K562 (cell line): ENCODE results near the gene IL11. TPM values are rescaled to one million over a fixed set of nuclear protein-coding genes. Genes with fewer than 3 reads are reported as not detected.

Experiments
- DIDO1 ChIP-seq: fragments of 450-650 bp; IDR thresholded peaks from 2 replicates; pipeline ENCODE4 v1.6.1; 2016; ENCODE audit warnings: low read depth, missing biosample characterization, missing genetic modification characterization
- GABPB2 ChIP-seq: fragments of 250-450 bp; sonication (Bioruptor Pico); conservative IDR thresholded peaks from 2 replicates; pipeline ENCODE4 v1.5.1; 2021; ENCODE audit warnings: mild to moderate bottlenecking
- HNRNPLL ChIP-seq: fragments of 200-400 bp; formaldehyde crosslinking; IDR thresholded peaks from 2 replicates; pipeline ENCODE4 v1.6.1; 2017; ENCODE audit warnings: low read length, low read depth, mild to moderate bottlenecking; ENCODE audit not compliant: poor library complexity, severe bottlenecking
- MBD2 ChIP-seq: sonication (generic); IDR thresholded peaks from 2 replicates; pipeline ENCODE4 v1.6.1; 2016; ENCODE audit warnings: low read depth, borderline replicate concordance
- MTA2 ChIP-seq: fragments of 450-650 bp; IDR thresholded peaks from 2 replicates; pipeline ENCODE4 v1.6.1; 2016; ENCODE audit warnings: low read depth
- NFRKB ChIP-seq: fragments of 450-650 bp; IDR thresholded peaks from 2 replicates; pipeline ENCODE4 v1.6.1; 2016; ENCODE audit warnings: low read depth
- POLR3G ChIP-seq: IDR thresholded peaks from 2 replicates; pipeline ENCODE4 v1.6.1; 2011; ENCODE audit not compliant: insufficient read length, insufficient replicate concordance; ENCODE audit errors: extremely low read depth
- RBFOX2 ChIP-seq: fragments of 200-400 bp; formaldehyde crosslinking; IDR thresholded peaks from 2 replicates; pipeline ENCODE4 v1.6.1; 2017; ENCODE audit warnings: low read depth, mild to moderate bottlenecking, low read length, moderate library complexity
- SMARCE1 ChIP-seq: fragments of 450-650 bp; IDR thresholded peaks from 2 replicates; pipeline ENCODE4 v1.7.1; 2016; ENCODE audit warnings: mild to moderate bottlenecking
- SP2 ChIP-seq: IDR thresholded peaks from 2 replicates; pipeline ENCODE4 v1.6.1; 2011; ENCODE audit warnings: mild to moderate bottlenecking, low read depth, low read length, moderate library complexity; ENCODE audit not compliant: poor library complexity, severe bottlenecking; ENCODE audit errors: extremely low read depth
- WHSC1 ChIP-seq: IDR thresholded peaks from one replicate; pipeline ENCODE4 v1.6.1; 2012; ENCODE audit warnings: low read length, control low read depth, inconsistent platforms
- ZNF445 ChIP-seq: fragments of 250-450 bp; sonication (Bioruptor Pico); IDR thresholded peaks from 2 replicates; pipeline ENCODE4 v1.4.0; 2020; ENCODE audit warnings: low read depth, mild to moderate bottlenecking, moderate library complexity
- ZNF592 ChIP-seq: fragments of 450-650 bp; IDR thresholded peaks from 2 replicates; pipeline ENCODE4 v1.6.1; 2017; ENCODE audit warnings: antibody characterized with exemption, mild to moderate bottlenecking
- polyA plus RNA-seq, 8 experiments: library from polyadenylated mRNA; depleted of rRNA in 4 of 8; stranded (reverse) in 5 of 8; unstranded in 3 of 8; fragments of >200 nt; fragmentation: Nextera tagmentation in 2 of 8; fragmentation: Illumina TruSeq in 1 of 8; extraction: Ambion mirVana in 2 of 8; extraction: Trizol in 1 of 8; gene quantifications; 2 replicates each; pipeline versions ENCODE4 v1.2.1 to v1.2.3, GENCODE V29; 2011 to 2014; ENCODE audit warnings: inconsistent platforms in 1 of 8, missing spikeins in 1 of 8
- total RNA-seq, 7 experiments: library from RNA; depleted of rRNA in 6 of 7; stranded (reverse); fragments of >200 nt in 6 of 7; fragmentation: Illumina TruSeq in 2 of 7; extraction: Trizol in 2 of 7; gene quantifications; 2 replicates each; pipeline versions ENCODE4 v1.2.1 to v1.2.3, GENCODE V29; 2011 to 2021; ENCODE audit warnings: low replicate concordance in 1 of 7
- TF ChIP-seq, protein P1 (sequence below): fragments of 150-350 bp; IDR thresholded peaks from 2 replicates; pipeline ENCODE4 v1.6.1; 2014; ENCODE audit warnings: low read depth, mild to moderate bottlenecking, low read length, borderline replicate concordance
- TF ChIP-seq, protein P2 (sequence below): fragments of 450-650 bp; formaldehyde crosslinking; IDR thresholded peaks from 2 replicates; pipeline ENCODE4 v1.4.0; 2020; ENCODE audit warnings: mild to moderate bottlenecking, mixed read lengths
- TF ChIP-seq, protein P3 (sequence below): fragments of 450-650 bp; IDR thresholded peaks from 2 replicates; pipeline ENCODE4 v1.6.1; 2016; ENCODE audit warnings: missing biosample characterization, missing genetic modification characterization
- TF ChIP-seq, protein P4 (sequence below), 2 experiments: fragments of 450-650 bp; IDR thresholded peaks; 2 replicates each; pipeline ENCODE4 v1.6.1; 2016

IL11 gene
- total and polyA plus RNA-seq, 9 of the 15 experiments (the other 6 are each of a cell fraction or from before 2014, with no cell fraction given), result 0.04 to 0.42 (median 0.06) TPM; not detected in 6

DNA sequence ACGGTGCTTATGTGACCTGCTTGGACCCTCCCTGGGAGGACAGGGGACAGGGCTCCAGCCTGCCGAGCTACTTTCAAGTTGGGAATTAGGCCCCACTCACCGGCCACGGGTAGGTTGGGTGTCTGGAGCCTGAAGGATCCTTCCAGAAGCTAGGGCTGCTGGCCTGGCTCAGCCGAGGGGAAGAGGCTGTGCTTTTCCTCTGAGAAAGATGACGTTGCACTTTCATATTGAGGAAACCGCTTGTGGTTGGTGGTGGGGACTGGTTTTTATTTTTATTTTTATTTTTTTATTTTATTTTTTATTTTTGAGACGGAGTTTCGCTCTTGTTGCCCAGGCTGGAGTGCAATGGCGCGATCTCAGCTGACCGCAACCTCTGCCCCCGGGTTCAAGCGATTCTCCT is 45.1 kb downstream of the IL11 start, which contains the start of gene TMEM150B (continued):
- peak; percentile 83 for TF ChIP-seq ZNF592
- TF ChIP-seq HNRNPLL, result no peak
- TF ChIP-seq WHSC1, result no peak
- peak; percentile 53; the same call in 1 of the 2 replicates for TF ChIP-seq SMARCE1
- TF ChIP-seq, protein P1, sequence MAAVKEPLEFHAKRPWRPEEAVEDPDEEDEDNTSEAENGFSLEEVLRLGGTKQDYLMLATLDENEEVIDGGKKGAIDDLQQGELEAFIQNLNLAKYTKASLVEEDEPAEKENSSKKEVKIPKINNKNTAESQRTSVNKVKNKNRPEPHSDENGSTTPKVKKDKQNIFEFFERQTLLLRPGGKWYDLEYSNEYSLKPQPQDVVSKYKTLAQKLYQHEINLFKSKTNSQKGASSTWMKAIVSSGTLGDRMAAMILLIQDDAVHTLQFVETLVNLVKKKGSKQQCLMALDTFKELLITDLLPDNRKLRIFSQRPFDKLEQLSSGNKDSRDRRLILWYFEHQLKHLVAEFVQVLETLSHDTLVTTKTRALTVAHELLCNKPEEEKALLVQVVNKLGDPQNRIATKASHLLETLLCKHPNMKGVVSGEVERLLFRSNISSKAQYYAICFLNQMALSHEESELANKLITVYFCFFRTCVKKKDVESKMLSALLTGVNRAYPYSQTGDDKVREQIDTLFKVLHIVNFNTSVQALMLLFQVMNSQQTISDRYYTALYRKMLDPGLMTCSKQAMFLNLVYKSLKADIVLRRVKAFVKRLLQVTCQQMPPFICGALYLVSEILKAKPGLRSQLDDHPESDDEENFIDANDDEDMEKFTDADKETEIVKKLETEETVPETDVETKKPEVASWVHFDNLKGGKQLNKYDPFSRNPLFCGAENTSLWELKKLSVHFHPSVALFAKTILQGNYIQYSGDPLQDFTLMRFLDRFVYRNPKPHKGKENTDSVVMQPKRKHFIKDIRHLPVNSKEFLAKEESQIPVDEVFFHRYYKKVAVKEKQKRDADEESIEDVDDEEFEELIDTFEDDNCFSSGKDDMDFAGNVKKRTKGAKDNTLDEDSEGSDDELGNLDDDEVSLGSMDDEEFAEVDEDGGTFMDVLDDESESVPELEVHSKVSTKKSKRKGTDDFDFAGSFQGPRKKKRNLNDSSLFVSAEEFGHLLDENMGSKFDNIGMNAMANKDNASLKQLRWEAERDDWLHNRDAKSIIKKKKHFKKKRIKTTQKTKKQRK, result no peak
- TF ChIP-seq RBFOX2, result peak; percentile 45; the same call in 1 of the 2 replicates
- TF ChIP-seq, protein P2, sequence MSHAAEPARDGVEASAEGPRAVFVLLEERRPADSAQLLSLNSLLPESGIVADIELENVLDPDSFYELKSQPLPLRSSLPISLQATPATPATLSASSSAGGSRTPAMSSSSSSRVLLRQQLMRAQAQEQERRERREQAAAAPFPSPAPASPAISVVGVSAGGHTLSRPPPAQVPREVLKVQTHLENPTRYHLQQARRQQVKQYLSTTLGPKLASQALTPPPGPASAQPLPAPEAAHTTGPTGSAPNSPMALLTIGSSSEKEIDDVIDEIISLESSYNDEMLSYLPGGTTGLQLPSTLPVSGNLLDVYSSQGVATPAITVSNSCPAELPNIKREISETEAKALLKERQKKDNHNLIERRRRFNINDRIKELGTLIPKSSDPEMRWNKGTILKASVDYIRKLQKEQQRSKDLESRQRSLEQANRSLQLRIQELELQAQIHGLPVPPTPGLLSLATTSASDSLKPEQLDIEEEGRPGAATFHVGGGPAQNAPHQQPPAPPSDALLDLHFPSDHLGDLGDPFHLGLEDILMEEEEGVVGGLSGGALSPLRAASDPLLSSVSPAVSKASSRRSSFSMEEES (CRISPR knock-in tag), result no peak
- no peak for TF ChIP-seq MBD2
- TF ChIP-seq POLR3G, result no peak
- TF ChIP-seq SP2, result no peak
- TF ChIP-seq, protein P3, sequence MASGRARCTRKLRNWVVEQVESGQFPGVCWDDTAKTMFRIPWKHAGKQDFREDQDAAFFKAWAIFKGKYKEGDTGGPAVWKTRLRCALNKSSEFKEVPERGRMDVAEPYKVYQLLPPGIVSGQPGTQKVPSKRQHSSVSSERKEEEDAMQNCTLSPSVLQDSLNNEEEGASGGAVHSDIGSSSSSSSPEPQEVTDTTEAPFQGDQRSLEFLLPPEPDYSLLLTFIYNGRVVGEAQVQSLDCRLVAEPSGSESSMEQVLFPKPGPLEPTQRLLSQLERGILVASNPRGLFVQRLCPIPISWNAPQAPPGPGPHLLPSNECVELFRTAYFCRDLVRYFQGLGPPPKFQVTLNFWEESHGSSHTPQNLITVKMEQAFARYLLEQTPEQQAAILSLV (tag), result no peak
- 0 out of 2 replicates have a peak, but pooled peaks have one; percentile 48 for TF ChIP-seq NFRKB
- no peak for TF ChIP-seq DIDO1
- TF ChIP-seq, protein P4, sequence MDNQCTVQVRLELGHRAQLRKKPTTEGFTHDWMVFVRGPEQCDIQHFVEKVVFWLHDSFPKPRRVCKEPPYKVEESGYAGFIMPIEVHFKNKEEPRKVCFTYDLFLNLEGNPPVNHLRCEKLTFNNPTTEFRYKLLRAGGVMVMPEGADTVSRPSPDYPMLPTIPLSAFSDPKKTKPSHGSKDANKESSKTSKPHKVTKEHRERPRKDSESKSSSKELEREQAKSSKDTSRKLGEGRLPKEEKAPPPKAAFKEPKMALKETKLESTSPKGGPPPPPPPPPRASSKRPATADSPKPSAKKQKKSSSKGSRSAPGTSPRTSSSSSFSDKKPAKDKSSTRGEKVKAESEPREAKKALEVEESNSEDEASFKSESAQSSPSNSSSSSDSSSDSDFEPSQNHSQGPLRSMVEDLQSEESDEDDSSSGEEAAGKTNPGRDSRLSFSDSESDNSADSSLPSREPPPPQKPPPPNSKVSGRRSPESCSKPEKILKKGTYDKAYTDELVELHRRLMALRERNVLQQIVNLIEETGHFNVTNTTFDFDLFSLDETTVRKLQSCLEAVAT (IDR thresholded peaks at IDR 0.05), result 0 out of 4 replicates have a peak, but pooled peaks of 1 of the 2 experiments have one; percentile 57
- TF ChIP-seq MTA2, result no peak
- TF ChIP-seq ZNF445 (CRISPR knock-in tag), result no peak
- TF ChIP-seq GABPB2 (CRISPR knock-in tag), result no peak
